IMR-90 (cell line): ENCODE data around the gene ZNF844. TPM values are rescaled to one million over a fixed set of nuclear protein-coding genes. Genes with fewer than 3 reads are reported as not detected.
A peak's percentile ranks its signal among the peaks of the same experiment; 100 is the strongest.

Experiments used
- CHD1 ChIP-seq: IDR thresholded peaks from 2 replicates; pipeline ENCODE4 v1.6.1; 2012; ENCODE audit warnings: low read depth, low read length, improper control_type of control experiment
- FOS ChIP-seq: fragments of 150-350 bp; IDR thresholded peaks from 2 replicates; pipeline ENCODE4 v1.6.1; 2016; ENCODE audit warnings: low read depth, low read length
- MAFK ChIP-seq: IDR thresholded peaks from 2 replicates; pipeline ENCODE4 v1.6.1; 2012; ENCODE audit warnings: low read depth, low read length, improper control_type of control experiment
- MAZ ChIP-seq: IDR thresholded peaks from 2 replicates; pipeline ENCODE4 v1.6.1; 2012; ENCODE audit warnings: low read depth, mild to moderate bottlenecking, low read length, improper control_type of control experiment, moderate library complexity, borderline replicate concordance
- MXI1 ChIP-seq: IDR thresholded peaks from 2 replicates; pipeline ENCODE4 v1.6.1; 2012; ENCODE audit warnings: low read depth, mild to moderate bottlenecking, low read length, moderate library complexity, borderline replicate concordance
- POLR2A ChIP-seq: IDR thresholded peaks from 2 replicates; pipeline ENCODE4 v1.6.1; 2012; ENCODE audit warnings: mild to moderate bottlenecking, low read depth, low read length
- polyA plus RNA-seq, 3 experiments: library from polyadenylated mRNA; depleted of rRNA; stranded (reverse); fragments of >200 nt; gene quantifications; 2 replicates each; pipeline ENCODE4 v1.2.3, GENCODE V29; 2012; ENCODE audit warnings: low replicate concordance in 1 of 3
- total RNA-seq: library from RNA; depleted of rRNA; stranded (reverse); fragments of >200 nt; gene quantifications from 2 replicates; pipeline ENCODE4 v1.2.3, GENCODE V29; 2012

ZNF844 gene
- total and polyA plus RNA-seq, 2 of the 4 experiments (the other 2 are of a cell fraction): 1.6 to 12.0 TPM

- TF ChIP-seq FOS: no peak
- TF ChIP-seq MAFK: no peak
- TF ChIP-seq CHD1: 0 out of 2 replicates have a peak, but pooled peaks have one; percentile 56
- TF ChIP-seq MAZ: peak; percentile 69; the same call in 1 of the 2 replicates
- TF ChIP-seq POLR2A: peak; percentile 90
- 0 out of 2 replicates have a peak, but pooled peaks have one; percentile 21 for TF ChIP-seq MXI1
Measured at GRCh38 chr19:12064590-12065538, at the start of gene ZNF844 (continued).
